GM11168 (cell line): ENCODE data around the gene CYB5A.

Source experiments
- in situ Hi-C: fragments of 300-500 bp; cut with MboI; formaldehyde crosslinking; loops from one replicate; pipeline ENCODE4 v1.12.0; 2022; ENCODE audit warnings: low sequenced_read_pairs; ENCODE audit not compliant: unreplicated experiment

Gene CYB5A

GRCh38 chr18:74225193-74225840 lies 66.4 kb downstream of the CYB5A start:
- in situ Hi-C loops: no loop called here

DNA sequence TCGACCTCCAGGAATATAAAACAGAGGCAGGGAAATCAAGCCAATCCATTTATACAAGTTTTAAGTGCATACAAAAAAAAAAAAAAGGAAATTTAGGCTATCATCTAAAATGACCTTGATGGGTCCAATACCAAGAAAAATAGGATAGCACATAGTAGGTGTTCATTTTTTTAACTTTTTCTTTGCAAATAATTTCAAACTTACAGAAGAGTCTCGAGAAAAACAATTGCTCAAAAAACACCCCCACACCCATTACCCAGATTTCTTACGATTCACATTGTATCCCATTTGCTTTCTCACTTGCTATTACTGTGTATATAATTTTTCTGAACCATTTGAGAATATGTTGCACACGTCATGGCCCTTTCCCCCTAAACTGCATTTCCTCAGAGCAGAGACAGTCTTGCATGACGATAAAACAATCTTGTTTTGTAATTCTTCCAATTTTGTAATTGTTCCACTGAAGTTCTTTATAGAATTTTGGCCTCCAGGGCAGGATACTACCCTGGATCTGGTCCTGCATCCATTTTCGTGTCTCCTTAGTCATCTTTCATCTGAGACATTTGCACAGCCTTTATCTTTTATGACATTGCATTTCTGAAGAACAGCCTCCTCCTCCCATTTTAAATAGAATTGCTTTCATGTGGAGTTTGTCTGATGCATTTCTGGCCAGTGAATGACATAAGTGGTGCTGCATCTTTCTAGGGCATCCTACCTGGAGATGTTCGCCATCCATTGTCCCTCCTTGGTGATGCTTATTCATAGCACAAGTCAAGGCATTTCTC lies 68.9 kb downstream of the CYB5A start:
- in situ Hi-C loops: no loop called here

- in situ Hi-C loops: no loop called here
Observed at GRCh38 chr18:74221081-74221480, 70.7 kb downstream of the CYB5A start.

GRCh38 chr18:74219056-74219455 lies 72.7 kb downstream of the CYB5A start:
- in situ Hi-C loops: no loop called here

GRCh38 chr18:74217476-74218143 lies 74.2 kb downstream of the CYB5A start:
- in situ Hi-C loops: no loop called here

GRCh38 chr18:74216661-74217110 lies 75.1 kb downstream of the CYB5A start:
- in situ Hi-C loops: no loop called here

DNA sequence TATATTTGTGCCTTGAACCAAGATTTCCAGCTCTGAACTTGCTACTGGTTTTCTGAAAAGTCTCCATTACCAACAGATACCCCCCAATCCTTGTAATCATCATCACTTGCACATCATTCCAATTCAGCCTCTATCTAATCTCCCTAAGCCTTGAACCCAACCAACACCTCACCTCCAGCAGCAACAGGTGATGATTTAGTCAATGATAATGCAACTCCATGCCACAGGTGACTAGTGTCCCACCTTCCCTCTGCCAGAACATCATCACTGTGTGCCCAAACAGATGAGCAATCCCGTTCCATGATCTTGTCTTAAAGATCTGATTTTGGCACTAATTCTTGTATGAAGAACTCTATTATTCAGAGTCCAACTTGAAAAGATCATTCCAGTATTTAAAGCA lies 75.9 kb downstream of the CYB5A start:
- in situ Hi-C loops: no loop called here

DNA sequence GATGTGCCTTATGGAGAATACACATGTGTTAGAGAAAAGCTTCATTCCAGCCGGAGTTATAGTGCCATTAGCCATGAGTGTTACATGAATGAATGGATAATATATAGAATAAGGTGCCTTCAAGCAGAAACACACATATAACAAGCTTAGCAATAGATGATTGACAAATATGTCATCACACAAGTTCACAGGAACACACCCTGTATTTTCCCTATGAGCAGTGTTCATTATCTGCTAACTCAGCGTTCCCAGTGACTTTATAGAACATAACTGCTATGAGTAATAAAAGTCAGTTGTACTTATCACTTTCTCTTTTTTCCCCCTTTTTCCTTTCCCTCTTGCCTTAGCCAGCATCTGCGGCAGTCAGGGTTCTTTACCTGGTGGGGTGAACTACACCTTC lies 78.3 kb downstream of the CYB5A start:
- in situ Hi-C loops: no loop called here

- in situ Hi-C loops: loop anchor here (10.0 kb wide), 1 partner anchor 140 kb away; no protein-coding TSS in a partner anchor
Observed at GRCh38 chr18:74204526-74205152, 87.1 kb downstream of the CYB5A start.

GRCh38 chr18:74203811-74204210 lies 88.0 kb downstream of the CYB5A start:
- in situ Hi-C loops: loop anchor here (10.0 kb wide), 1 partner anchor 141 kb away; no protein-coding TSS in a partner anchor
